Cardiac fibroblast (primary cell): ENCODE data around the gene DNAJC5.
"Not testable (repeated sequence)": the region's sequence is repeated elsewhere in the genome, so short reads cannot be mapped to it uniquely, and the experiment has no call there.

ENCODE experiments used
- DNase-seq, 2 donors: peaks; one replicate each; pipeline versions ENCODE4 v3.0.0 to v3.0.0-alpha.2; 2010; ENCODE audit warnings: low read depth in 2 of 2
- H3K4me3 ChIP-seq, 2 donors: replicated peaks in 1 of 2; 1 replicate in 1 of 2; 2 replicates in 1 of 2; pipeline ENCODE4 v1.5.1; 2011; ENCODE audit warnings: low read depth in 2 of 2, low read length in 2 of 2, mild to moderate bottlenecking in 2 of 2, moderate library complexity in 1 of 2
- CTCF ChIP-seq: IDR thresholded peaks from one replicate; pipeline ENCODE4 v1.5.1; 2011; ENCODE audit warnings: low read depth, mild to moderate bottlenecking, low read length, inconsistent platforms

DNAJC5 gene

DNA sequence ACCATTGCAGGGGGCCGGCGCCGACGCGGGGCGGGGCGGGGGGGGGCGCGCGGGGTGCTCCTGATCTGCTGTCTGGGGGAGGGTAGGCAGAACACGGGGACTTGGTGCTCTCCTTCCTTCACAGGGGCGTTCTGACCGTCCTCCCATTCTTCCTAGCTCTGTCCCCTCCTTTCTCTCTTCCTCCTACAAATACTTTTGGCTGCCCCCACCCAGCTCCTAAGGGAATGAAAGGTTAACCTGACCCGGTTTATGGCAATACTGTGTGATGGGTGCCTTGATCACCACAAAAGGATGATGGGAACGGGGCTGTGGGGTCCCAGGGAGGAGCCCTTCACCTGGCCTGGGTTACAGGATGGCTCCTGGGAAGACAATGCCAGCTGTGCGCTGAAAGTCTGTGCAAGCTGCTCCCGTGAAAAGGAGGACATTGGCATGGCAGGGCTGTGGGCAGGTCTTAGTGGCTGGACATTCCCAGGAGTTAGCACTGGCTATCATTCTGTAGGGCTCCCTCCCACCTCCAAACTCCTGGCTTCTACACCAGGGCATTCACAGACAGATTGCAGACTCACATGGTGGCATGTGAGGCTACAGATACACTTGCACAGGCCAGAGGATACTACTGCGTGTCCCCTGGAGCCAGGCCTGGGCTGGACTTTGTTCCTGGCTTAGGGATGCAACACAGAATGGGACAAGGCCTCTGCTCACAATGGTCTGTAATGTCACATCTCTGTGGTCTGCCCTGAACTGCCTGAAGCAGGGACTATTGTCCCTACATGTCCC is 31.7 kb upstream of the DNAJC5 start:
- H3K4me3 ChIP-seq, result peak overlapping the region; percentile 37 to 96
- DNase-seq, result no peak
- no peak for TF ChIP-seq CTCF

GRCh38 chr20:63863798-63864544 is 31.0 kb upstream of the DNAJC5 start:
- peak; percentile 42 for TF ChIP-seq CTCF
- peak overlapping the region; percentile 96 to 98 for H3K4me3 ChIP-seq
- peak; percentile 82 to 84 for DNase-seq

- peak overlapping the region; percentile 96 to 98 for H3K4me3 ChIP-seq
- DNase-seq, result no peak
- TF ChIP-seq CTCF, result no peak
These were observed 30.4 kb upstream of the DNAJC5 start for GRCh38 chr20:63864545-63864977.

DNA sequence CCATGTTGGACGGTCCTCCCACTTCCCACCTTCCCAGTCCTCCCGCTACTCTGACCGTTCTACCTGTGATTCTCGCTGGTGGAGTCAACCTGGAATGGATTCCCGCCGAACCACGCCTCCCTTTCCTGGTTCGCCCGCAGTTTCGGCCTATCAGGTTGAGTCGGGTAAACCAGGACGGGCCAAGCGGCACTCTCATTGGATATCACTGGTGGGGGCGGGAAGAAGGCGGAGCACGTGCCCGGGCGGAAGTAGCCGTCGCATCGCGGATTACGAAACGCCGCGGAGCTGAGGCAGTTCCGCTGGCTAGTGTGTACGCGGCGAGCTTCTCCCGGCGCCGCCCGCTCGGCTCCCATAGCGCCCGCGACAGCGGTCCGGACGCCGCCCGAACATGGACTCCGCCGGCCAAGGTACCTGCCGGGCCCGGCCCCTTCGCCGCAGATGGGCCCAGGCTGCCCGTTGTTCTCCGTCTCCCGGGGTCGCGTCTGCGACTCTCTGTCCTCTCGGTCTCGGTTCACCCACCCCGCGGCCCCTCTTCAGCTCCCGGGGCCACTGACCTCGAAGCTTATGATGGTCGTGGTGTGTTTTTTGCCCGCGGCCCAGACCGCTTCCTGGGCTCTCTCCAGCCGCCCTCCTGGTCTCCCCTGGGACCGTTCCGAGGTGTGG is 29.8 kb upstream of the DNAJC5 start, which contains the start of gene TPD52L2:
TSS of gene TPD52L2 (plus strand) at position 293 of the 663 bp plus-strand sequence. CDS start at position 389, 96 bp downstream.
- DNase-seq, result peak; percentile 98
- peak within 1 kb of the TSS; percentile 96 to 98 for H3K4me3 ChIP-seq
- TF ChIP-seq CTCF, result no peak

DNA sequence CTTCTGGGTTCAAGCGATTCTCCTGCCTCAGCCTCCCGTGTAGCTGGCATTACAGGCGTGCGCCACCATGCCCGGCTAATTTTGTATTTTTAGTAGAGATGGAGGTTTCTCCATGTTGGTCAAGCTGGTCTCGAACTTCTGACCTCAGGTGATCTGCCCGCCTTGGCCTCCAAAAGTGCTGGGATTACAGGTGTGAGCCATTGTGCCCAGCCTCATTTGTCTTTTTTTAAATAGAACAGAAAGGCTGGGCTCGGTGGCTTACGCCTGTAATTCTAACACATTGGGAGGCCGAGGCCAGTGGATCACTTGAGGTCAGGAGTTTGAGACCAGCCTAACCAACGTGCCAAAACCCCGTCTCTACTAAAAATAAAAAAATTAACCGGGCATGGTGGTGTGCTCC is 27.9 kb upstream of the DNAJC5 start:
- not testable (repeated sequence) for H3K4me3 ChIP-seq, DNase-seq

- TF ChIP-seq CTCF, result no peak
- no peak for DNase-seq
- H3K4me3 ChIP-seq, result no peak overlapping the region
These were observed 26.7 kb upstream of the DNAJC5 start for GRCh38 chr20:63868264-63868663.
